A673 (cell line): ENCODE data around the gene FCHO1. TPM values are rescaled to one million over a fixed set of nuclear protein-coding genes. Genes with fewer than 3 reads are reported as not detected.

Source experiments
- BruUV-seq: library from RNA; stranded (reverse); fragments of 400-500 nt; replicated peaks from 2 replicates; lab custom pipeline; 2021; lab: Mats Ljungman, UMichigan
- CTCF ChIA-PET: fragments of 300-600 bp; sonication (Branson Sonifier 250); formaldehyde crosslinking; loops from one replicate; lab custom pipeline; 2022; ENCODE audit warnings: antibody characterized with exemption; lab: Charles Lee
- POLR2A ChIA-PET: fragments of 300-600 bp; sonication (Branson Sonifier 250); formaldehyde crosslinking; loops from one replicate; lab custom pipeline; 2022; ENCODE audit warnings: antibody characterized with exemption; ENCODE audit not compliant: low non-redundant PET; lab: Charles Lee
- DNase-seq: peaks from one replicate; pipeline ENCODE4 v3.0.0-alpha.2; 2015; ENCODE audit warnings: low spot score
- H3K27ac ChIP-seq: fragments of 200-600 bp; sonication (generic); 2 replicates; pipeline ENCODE4 v1.5.1; 2016; ENCODE audit warnings: mixed run types, low read depth, mild to moderate bottlenecking, mixed read lengths, antibody characterized with exemption, low read length; ENCODE audit not compliant: poor library complexity, severe bottlenecking
- H3K27me3 ChIP-seq: fragments of 200-600 bp; sonication (generic); replicated peaks from 2 replicates; pipeline ENCODE4 v1.6.1; 2017; ENCODE audit warnings: mixed run types, low read depth, mild to moderate bottlenecking, mixed read lengths, antibody characterized with exemption, low read length; ENCODE audit not compliant: insufficient read depth, poor library complexity
- H3K36me3 ChIP-seq: fragments of 200-600 bp; sonication (generic); 2 replicates; pipeline ENCODE4 v1.6.1; 2016; ENCODE audit warnings: mixed run types, mild to moderate bottlenecking, mixed read lengths, antibody characterized with exemption, low read length; ENCODE audit not compliant: insufficient read depth, poor library complexity, severe bottlenecking
- H3K4me1 ChIP-seq: fragments of 200-600 bp; sonication (generic); 2 replicates; pipeline ENCODE4 v1.6.1; 2017; ENCODE audit warnings: mixed run types, mild to moderate bottlenecking, mixed read lengths, antibody characterized with exemption, low read length; ENCODE audit not compliant: insufficient read depth, poor library complexity, severe bottlenecking
- H3K4me3 ChIP-seq: fragments of 200-600 bp; sonication (generic); 2 replicates; pipeline ENCODE4 v1.5.1; 2016; ENCODE audit warnings: low read depth, mixed run types, mild to moderate bottlenecking, mixed read lengths, low read length; ENCODE audit not compliant: poor library complexity, severe bottlenecking
- H3K9me3 ChIP-seq: fragments of 200-600 bp; sonication (generic); 2 replicates; pipeline ENCODE4 v1.6.1; 2016; ENCODE audit warnings: mixed run types, low read depth, mild to moderate bottlenecking, mixed read lengths, antibody characterized with exemption, low read length; ENCODE audit not compliant: poor library complexity, severe bottlenecking
- CTCF ChIP-seq: fragments of 300-800, 200-600 bp; sonication (generic); conservative IDR thresholded peaks from 2 replicates; pipeline ENCODE4 v1.5.1; 2017; ENCODE audit warnings: low read depth, mild to moderate bottlenecking, antibody characterized with exemption, low read length, moderate library complexity, mixed read lengths
- EZH2 ChIP-seq: fragments of 200-600 bp; sonication (generic); IDR thresholded peaks from 2 replicates; pipeline ENCODE4 v1.6.1; 2017; ENCODE audit warnings: borderline replicate concordance, low read depth, mild to moderate bottlenecking, mixed read lengths, antibody characterized with exemption, low read length; ENCODE audit not compliant: poor library complexity, severe bottlenecking
- intact Hi-C: fragments of 100-400 bp; cut with micrococcal nuclease; formaldehyde crosslinking; loops from one replicate; pipeline ENCODE4 v1.10.0; 2022; ENCODE audit not compliant: unreplicated experiment
- total RNA-seq: library from RNA; stranded (reverse); gene quantifications from 2 replicates; pipeline ENCODE4 v1.2.3, GENCODE V29; 2021

FCHO1 gene
- total RNA-seq, 1 experiment from 2014 or later, result 2.1 TPM

- Histone ChIP-seq H3K27me3 (no peaks in the 10 kb centered on the region), H3K27ac (no peak overlapping the region), H3K4me1 (peaks cover 8% of the 10 kb centered on the region), H3K36me3 (no peaks in the 10 kb centered on the region), H3K4me3 (no peak overlapping the region), H3K9me3 (no peaks in the 10 kb centered on the region)
- intact Hi-C loops, result no loop called here
- POLR2A ChIA-PET, result no interaction called here
- TF ChIP-seq CTCF (no peak), EZH2 (no peak)
- no TSS peak for BruUV-seq
- no peak for DNase-seq
- CTCF ChIA-PET, result no interaction called here
These were observed 9.9 kb downstream of the FCHO1 start for GRCh38 chr19:17761148-17761547.

DNA sequence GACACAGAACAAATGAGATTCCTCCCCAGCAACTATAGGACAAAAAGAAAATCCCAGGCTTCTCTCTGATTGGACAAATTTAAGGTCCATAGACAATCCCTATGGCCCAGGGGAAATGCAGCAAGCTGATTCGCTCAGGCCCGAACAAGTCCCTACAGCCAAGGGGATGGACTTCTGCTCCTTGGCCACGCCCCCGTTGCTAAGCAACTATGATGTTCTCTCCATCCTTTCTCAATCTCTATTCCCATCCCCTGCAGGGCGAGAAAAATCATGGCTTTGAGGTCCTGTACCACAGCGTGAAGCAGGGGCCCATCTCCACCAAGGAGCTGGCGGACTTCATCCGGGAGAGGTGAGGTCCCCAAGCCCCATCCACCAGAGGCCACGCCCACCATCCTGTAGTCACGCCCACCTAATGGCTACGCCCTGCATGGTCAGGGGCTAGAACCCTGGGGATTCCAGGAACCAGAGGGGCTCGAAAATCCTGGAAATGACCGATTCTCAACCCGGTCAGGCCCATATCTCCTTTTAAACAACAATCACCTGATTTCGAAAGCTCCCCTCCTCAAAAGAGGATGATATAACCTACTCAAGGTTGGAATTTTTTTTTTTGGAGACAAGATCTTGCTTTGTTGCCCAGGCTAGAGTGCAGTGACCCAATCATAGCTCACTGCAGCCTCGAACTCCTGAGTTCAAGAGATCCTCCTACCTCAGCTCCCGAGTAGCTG is 11.4 kb downstream of the FCHO1 start:
- Histone ChIP-seq H3K4me1 (peaks cover 4% of the 10 kb centered on the region), H3K27me3 (no peaks in the 10 kb centered on the region), H3K9me3 (no peaks in the 10 kb centered on the region), H3K27ac (no peak overlapping the region), H3K36me3 (no peaks in the 10 kb centered on the region), H3K4me3 (no peak overlapping the region)
- intact Hi-C loops, result no loop called here
- TF ChIP-seq CTCF (no peak), EZH2 (no peak)
- POLR2A ChIA-PET, result no interaction called here
- BruUV-seq, result no TSS peak
- peak; percentile 87 for DNase-seq
- CTCF ChIA-PET, result interaction anchor here (0.6 to 0.7 kb wide), 2 partner anchors 40 to 270 kb away, joined by 4 read pairs; no protein-coding TSS in a partner anchor

DNA sequence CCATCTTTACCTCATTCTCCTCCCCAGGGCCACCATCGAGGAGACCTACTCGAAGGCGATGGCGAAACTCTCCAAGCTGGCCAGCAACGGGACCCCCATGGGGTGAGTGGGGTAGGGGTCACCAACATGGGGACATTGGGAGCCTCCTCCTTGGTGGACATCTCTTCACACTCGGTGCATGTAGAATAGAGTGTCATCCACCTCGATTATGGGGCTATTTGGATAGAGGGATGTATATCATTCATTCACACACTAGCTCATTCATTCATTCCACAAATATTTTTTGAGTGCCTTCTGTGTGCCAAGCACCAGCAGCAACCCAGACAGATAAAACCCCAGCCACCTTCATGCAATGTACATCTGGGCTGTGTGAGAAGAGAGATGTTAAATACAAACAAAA is 13.1 kb downstream of the FCHO1 start:
- BruUV-seq, result no TSS peak
- ChIA-PET CTCF (no interaction called here), POLR2A (no interaction called here)
- Histone ChIP-seq H3K4me3 (no peak overlapping the region), H3K36me3 (no peaks in the 10 kb centered on the region), H3K27ac (no peak overlapping the region), H3K4me1 (peaks cover 4% of the 10 kb centered on the region), H3K27me3 (no peaks in the 10 kb centered on the region), H3K9me3 (no peaks in the 10 kb centered on the region)
- intact Hi-C loops, result no loop called here
- DNase-seq, result no peak
- TF ChIP-seq EZH2, result no peak
- no peak for TF ChIP-seq CTCF
